Ectodermal cell (in vitro differentiated cells): Measurements from ENCODE around the gene ARMC7.

Source experiments
- H3K27ac ChIP-seq: 2 replicates; pipeline ENCODE4 v1.7.0; 2013; ENCODE audit warnings: mild to moderate bottlenecking, low read depth, low read length; ENCODE audit not compliant: insufficient read depth, poor library complexity, severe bottlenecking
- H3K27me3 ChIP-seq: 2 replicates; pipeline ENCODE4 v1.7.0; 2013; ENCODE audit warnings: mild to moderate bottlenecking, low read length; ENCODE audit not compliant: insufficient read depth, control insufficient read depth, poor library complexity, severe bottlenecking
- H3K36me3 ChIP-seq: one replicate; pipeline ENCODE4 v1.7.0; 2013; ENCODE audit warnings: low read length; ENCODE audit not compliant: control insufficient read depth, insufficient read depth
- H3K4me1 ChIP-seq: one replicate; pipeline ENCODE4 v1.7.0; 2013; ENCODE audit warnings: low read length; ENCODE audit not compliant: control insufficient read depth, insufficient read depth
- H3K4me3 ChIP-seq: 2 replicates; pipeline ENCODE4 v1.7.0; 2013; ENCODE audit warnings: low read depth, low read length, control low read depth; ENCODE audit not compliant: insufficient read depth
- H3K9me3 ChIP-seq: 2 replicates; pipeline ENCODE4 v1.7.0; 2013; ENCODE audit warnings: mild to moderate bottlenecking, low read length, moderate library complexity; ENCODE audit not compliant: control insufficient read depth
- WGBS, 2 experiments: methylation state at CpG; one replicate each; pipeline ENCODE4 v1.1.7; 2013; ENCODE audit warnings: missing lambda C conversion rate in 2 of 2; 5-methylcytosine and 5-hydroxymethylcytosine counted together

Gene ARMC7

GRCh38 chr17:75078284-75079022 lies 31.3 kb upstream of the ARMC7 start:
- Histone ChIP-seq H3K9me3 (no peaks in the 10 kb centered on the region), H3K4me1 (peaks cover 4% of the 10 kb centered on the region), H3K4me3 (no peak overlapping the region), H3K36me3 (no peaks in the 10 kb centered on the region), H3K27ac (no peak overlapping the region), H3K27me3 (no peaks in the 10 kb centered on the region)
- WGBS, 2 experiments = 71 to 73% methylated on average over 17 of the region's 17 CpGs

DNA sequence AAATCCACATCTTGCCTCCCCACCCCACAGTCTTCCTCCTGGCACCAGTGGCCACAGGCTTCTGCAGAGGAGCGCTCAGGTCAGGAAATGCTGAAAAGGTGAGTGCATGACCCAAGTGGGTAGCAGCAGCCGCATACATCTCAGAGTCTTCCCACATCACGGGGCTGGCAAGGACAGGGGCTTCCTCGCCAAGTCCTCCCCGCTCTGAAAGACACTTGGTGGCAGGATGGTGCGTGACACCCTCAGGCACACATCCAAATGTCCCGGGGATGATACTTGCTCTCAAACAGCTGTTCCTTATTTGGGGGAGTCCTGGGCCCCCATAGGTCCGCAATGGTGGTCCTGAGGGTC lies 30.8 kb upstream of the ARMC7 start:
- H3K36me3 ChIP-seq = no peaks in the 10 kb centered on the region
- no peaks in the 10 kb centered on the region for H3K27me3 ChIP-seq
- peaks cover 4% of the 10 kb centered on the region for H3K4me1 ChIP-seq
- no peak overlapping the region for H3K4me3 ChIP-seq
- H3K9me3 ChIP-seq = no peaks in the 10 kb centered on the region
- 84 to 88% methylated on average over 8 of the region's 8 CpGs for WGBS, 2 experiments
- H3K27ac ChIP-seq = no peak overlapping the region

- 82 to 88% methylated on average over 13 of the region's 13 CpGs for WGBS, 2 experiments
Measured at GRCh38 chr17:75081611-75082540, 27.9 kb upstream of the ARMC7 start.

GRCh38 chr17:75082683-75083082 lies 27.1 kb upstream of the ARMC7 start:
- Histone ChIP-seq H3K9me3 (no peaks in the 10 kb centered on the region), H3K4me1 (peaks cover 4% of the 10 kb centered on the region), H3K27me3 (no peaks in the 10 kb centered on the region), H3K27ac (no peak overlapping the region), H3K4me3 (no peak overlapping the region), H3K36me3 (no peaks in the 10 kb centered on the region)
- 69 to 77% methylated on average over 6 of the region's 6 CpGs for WGBS, 2 experiments

More at GRCh38 chr17:75081611-75082540, 27.9 kb upstream of the ARMC7 start:
- Histone ChIP-seq H3K9me3 (no peaks in the 10 kb centered on the region), H3K27ac (no peak overlapping the region), H3K4me1 (peaks cover 4% of the 10 kb centered on the region), H3K4me3 (no peak overlapping the region), H3K36me3 (no peaks in the 10 kb centered on the region), H3K27me3 (no peaks in the 10 kb centered on the region)

GRCh38 chr17:75084039-75084660 lies 25.6 kb upstream of the ARMC7 start:
- no peak overlapping the region for H3K27ac ChIP-seq
- H3K27me3 ChIP-seq = no peaks in the 10 kb centered on the region
- H3K36me3 ChIP-seq = no peaks in the 10 kb centered on the region
- WGBS, 2 experiments = 79 to 81% methylated on average over 14 of the region's 14 CpGs
- no peaks in the 10 kb centered on the region for H3K4me1 ChIP-seq
- no peak overlapping the region for H3K4me3 ChIP-seq
- H3K9me3 ChIP-seq = no peaks in the 10 kb centered on the region

DNA sequence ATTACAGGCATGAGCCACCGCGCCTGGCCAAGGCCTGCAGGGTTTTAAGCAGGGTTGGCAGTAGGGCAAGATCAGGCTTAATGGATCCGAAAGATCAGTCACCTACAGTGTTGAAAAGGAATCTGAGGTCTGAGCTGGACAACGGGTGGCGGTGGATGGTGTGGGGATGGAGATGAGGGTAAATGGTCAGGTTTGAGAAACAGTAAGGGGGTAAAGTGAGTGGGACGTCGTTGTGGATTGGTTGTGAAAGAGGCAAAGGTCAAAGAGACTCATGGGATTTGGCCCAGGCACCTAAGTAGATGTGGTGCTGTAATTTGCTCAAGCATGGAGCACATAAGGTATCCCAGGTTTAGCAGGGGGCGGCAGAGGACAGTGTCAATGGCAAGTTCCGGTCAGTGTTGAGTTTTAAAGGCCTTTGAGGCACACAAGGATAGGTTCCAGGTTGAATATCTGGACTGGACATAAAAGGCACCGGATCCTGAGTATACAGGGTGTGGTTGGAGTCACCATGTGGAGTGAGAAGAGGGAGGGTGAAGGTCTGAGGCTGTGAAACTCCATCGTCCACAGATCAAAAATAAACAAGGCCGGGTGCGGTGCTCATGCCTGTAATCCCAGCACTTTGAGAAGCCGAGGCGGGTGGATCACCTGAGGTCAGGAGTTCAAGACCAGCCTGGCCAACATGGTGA lies 23.1 kb upstream of the ARMC7 start:
- H3K27ac ChIP-seq = no peak overlapping the region
- no peaks in the 10 kb centered on the region for H3K36me3 ChIP-seq
- H3K9me3 ChIP-seq = no peaks in the 10 kb centered on the region
- H3K27me3 ChIP-seq = no peaks in the 10 kb centered on the region
- no peak overlapping the region for H3K4me3 ChIP-seq
- peaks cover 8% of the 10 kb centered on the region for H3K4me1 ChIP-seq
- 84 to 87% methylated on average over 15 of the region's 15 CpGs for WGBS, 2 experiments

DNA sequence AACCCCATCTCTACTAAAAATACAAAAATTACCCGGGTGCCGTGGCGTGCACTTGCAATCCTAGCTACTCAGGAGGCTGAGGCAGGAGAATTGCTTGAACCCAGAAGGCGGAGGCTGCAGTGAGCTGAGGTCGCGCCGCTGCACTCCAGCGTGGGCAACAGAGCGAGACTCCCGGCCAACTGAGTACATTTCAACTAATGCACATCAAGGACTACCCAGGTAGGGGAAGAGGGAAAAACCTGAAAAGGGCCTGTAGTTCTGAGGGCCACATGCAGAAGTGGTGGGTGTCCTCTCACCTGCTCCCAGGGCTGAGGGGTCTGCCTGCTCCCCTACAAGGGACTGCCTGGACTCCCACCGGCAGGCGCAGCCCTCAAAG lies 22.6 kb upstream of the ARMC7 start:
- Histone ChIP-seq H3K9me3 (no peaks in the 10 kb centered on the region), H3K36me3 (no peaks in the 10 kb centered on the region), H3K27ac (no peak overlapping the region), H3K27me3 (no peaks in the 10 kb centered on the region), H3K4me1 (peaks cover 12% of the 10 kb centered on the region), H3K4me3 (peak overlapping the region; percentile 61)
- 63 to 64% methylated on average over 12 of the region's 12 CpGs for WGBS, 2 experiments

DNA sequence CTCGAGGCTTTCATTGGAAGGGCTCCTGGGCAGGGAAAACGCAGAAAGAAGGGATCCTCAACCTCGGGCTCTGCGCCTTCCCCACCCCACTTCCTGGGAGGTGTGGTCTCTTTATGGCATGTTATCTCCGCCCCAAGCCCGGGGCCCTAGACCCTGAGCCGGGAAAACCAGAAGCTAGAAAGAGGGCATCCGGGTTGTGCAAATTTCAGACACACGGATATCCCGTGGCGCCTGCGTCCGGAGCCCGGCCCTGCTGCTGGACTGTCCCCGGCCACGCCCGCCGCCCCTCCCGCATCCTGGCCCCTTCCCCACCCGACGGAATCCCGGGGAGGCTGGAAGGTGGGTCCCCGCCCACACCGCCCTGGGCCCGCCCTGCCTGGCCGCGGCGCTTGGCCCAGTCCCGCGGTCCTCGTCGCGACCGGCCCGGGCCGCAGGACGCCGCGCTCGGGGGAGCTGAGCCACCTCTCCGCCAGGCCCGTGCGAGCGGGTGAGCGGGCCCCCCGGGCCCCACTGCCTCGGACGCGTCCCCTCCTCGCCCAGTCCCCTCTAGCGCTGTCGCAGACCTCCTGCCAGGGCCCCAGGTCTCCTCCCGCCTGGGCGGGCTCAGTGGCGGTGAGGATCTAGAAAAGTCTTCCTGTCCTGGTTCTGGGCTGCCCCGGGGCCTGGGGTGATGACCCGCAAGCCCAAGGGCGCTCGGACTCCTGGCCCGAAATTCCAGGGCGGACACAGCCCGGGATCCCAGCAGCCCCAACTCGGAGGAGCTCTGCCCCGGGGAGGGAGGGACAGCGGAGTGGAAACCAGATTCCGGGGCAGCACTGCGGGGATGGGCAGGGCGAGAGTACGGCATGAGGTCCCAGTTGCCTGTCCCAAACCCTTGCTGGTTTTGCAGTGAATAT lies 22.0 kb upstream of the ARMC7 start, which contains the start of gene SLC16A5:
Gene SLC16A5, plus strand, starts transcription at position 397 of the 896 bp plus-strand sequence. CDS start 5,683 bp downstream, outside the sequence.
- Histone ChIP-seq H3K27ac (no peak within 1 kb of the TSS), H3K27me3 (no peaks in the 10 kb centered on the region), H3K9me3 (no peaks in the 10 kb centered on the region), H3K4me1 (peaks cover 15% of the 10 kb centered on the region), H3K36me3 (no peaks in the 10 kb centered on the region), H3K4me3 (peak within 1 kb of the TSS; percentile 61)
- WGBS, 2 experiments = 1 to 2% methylated on average over 69 of the region's 69 CpGs
